Nephron (organoid): ENCODE measurements around the gene CTU1.

Experiments
- H3K27ac Mint-ChIP-seq, 3 experiments: 2 replicates each; pipeline ENCODE4 v1.8.0; 2020; ENCODE audit warnings: mixed read lengths in 3 of 3, mild to moderate bottlenecking in 2 of 3, moderate library complexity in 1 of 3
- H3K27me3 Mint-ChIP-seq: 2 replicates; pipeline ENCODE4 v1.8.0; 2021; ENCODE audit warnings: low read depth, mild to moderate bottlenecking, moderate library complexity, mixed read lengths
- H3K36me3 Mint-ChIP-seq: 2 replicates; pipeline ENCODE4 v1.8.0; 2020; ENCODE audit warnings: low read depth, mixed read lengths
- H3K4me1 Mint-ChIP-seq: 2 replicates; pipeline ENCODE4 v1.8.0; 2020; ENCODE audit warnings: mixed read lengths
- H3K4me3 Mint-ChIP-seq, 3 experiments: 2 replicates each; pipeline ENCODE4 v1.8.0; 2020; ENCODE audit warnings: mild to moderate bottlenecking in 3 of 3, mixed read lengths in 3 of 3, moderate library complexity in 2 of 3
- H3K9me3 Mint-ChIP-seq: 2 replicates; pipeline ENCODE4 v1.8.0; 2020; ENCODE audit warnings: mixed read lengths
- CTCF ChIP-seq, 3 experiments: fragments of 200-600 bp; sonication (generic); IDR thresholded peaks; one replicate each; pipeline ENCODE4 v1.5.0; 2021; ENCODE audit warnings: antibody characterized with exemption in 3 of 3; ENCODE audit not compliant: unreplicated experiment in 3 of 3

Gene CTU1

GRCh38 chr19:51141181-51141580 lies 33.0 kb upstream of the CTU1 start:
- Mint-ChIP-seq H3K27me3 (peaks cover 35% of the 10 kb centered on the region), H3K4me3 (no peak overlapping the region), H3K4me1 (no peaks in the 10 kb centered on the region), H3K9me3 (peaks cover 3% of the 10 kb centered on the region), H3K27ac (no peak overlapping the region), H3K36me3 (no peaks in the 10 kb centered on the region)
- no peak for TF ChIP-seq CTCF (IDR thresholded peaks at IDR 0.05; ENCODE audit: unreplicated experiment in 3 of 3)

GRCh38 chr19:51140441-51140840 lies 32.2 kb upstream of the CTU1 start:
- no peak for TF ChIP-seq CTCF (IDR thresholded peaks at IDR 0.05; ENCODE audit: unreplicated experiment in 3 of 3)
- Mint-ChIP-seq H3K4me3 (no peak overlapping the region), H3K4me1 (no peaks in the 10 kb centered on the region), H3K9me3 (peaks cover 3% of the 10 kb centered on the region), H3K27me3 (peaks cover 30% of the 10 kb centered on the region), H3K27ac (no peak overlapping the region), H3K36me3 (no peaks in the 10 kb centered on the region)

GRCh38 chr19:51139299-51140014 lies 31.2 kb upstream of the CTU1 start:
- Mint-ChIP-seq H3K9me3 (peaks cover 8% of the 10 kb centered on the region), H3K36me3 (no peaks in the 10 kb centered on the region), H3K27me3 (peaks cover 26% of the 10 kb centered on the region), H3K27ac (no peak overlapping the region), H3K4me1 (no peaks in the 10 kb centered on the region), H3K4me3 (no peak overlapping the region)
- TF ChIP-seq CTCF (IDR thresholded peaks at IDR 0.05; ENCODE audit: unreplicated experiment in 3 of 3), result no peak

GRCh38 chr19:51138549-51138979 lies 30.4 kb upstream of the CTU1 start:
- Mint-ChIP-seq H3K4me3 (no peak overlapping the region), H3K27ac (no peak overlapping the region), H3K36me3 (no peaks in the 10 kb centered on the region), H3K4me1 (no peaks in the 10 kb centered on the region), H3K9me3 (peaks cover 8% of the 10 kb centered on the region), H3K27me3 (peaks cover 22% of the 10 kb centered on the region)
- TF ChIP-seq CTCF (IDR thresholded peaks at IDR 0.05; ENCODE audit: unreplicated experiment in 3 of 3), result no peak

- Mint-ChIP-seq H3K9me3 (peaks cover 8% of the 10 kb centered on the region), H3K4me1 (no peaks in the 10 kb centered on the region), H3K36me3 (no peaks in the 10 kb centered on the region), H3K27me3 (peaks cover 22% of the 10 kb centered on the region), H3K27ac (no peak overlapping the region), H3K4me3 (no peak overlapping the region)
- TF ChIP-seq CTCF (IDR thresholded peaks at IDR 0.05; ENCODE audit: unreplicated experiment in 3 of 3), result no peak
These were observed 29.7 kb upstream of the CTU1 start for GRCh38 chr19:51137792-51138425.
